CD4-positive, alpha-beta T cell treated with Interleukin-17A for 1 hour (primary cell): ENCODE results near the gene FASN.

Experiments used
- DNase-seq: peaks from one replicate; pipeline ENCODE4 v3.0.0-alpha.2; 2020

Gene FASN

GRCh38 chr17:82086941-82087906 lies 10.8 kb downstream of the FASN start:
- DNase-seq: no peak

- DNase-seq: no peak
Observed at GRCh38 chr17:82085931-82086764, 11.9 kb downstream of the FASN start.

GRCh38 chr17:82085031-82085861 lies 12.8 kb downstream of the FASN start:
- no peak for DNase-seq

- DNase-seq: no peak
Observed at GRCh38 chr17:82084373-82085030, 13.5 kb downstream of the FASN start.

- DNase-seq: no peak
Observed at GRCh38 chr17:82083533-82084359, 14.3 kb downstream of the FASN start.

- DNase-seq: no peak
Observed at GRCh38 chr17:82083009-82083408, 15.0 kb downstream of the FASN start.

GRCh38 chr17:82082456-82082855 lies 15.6 kb downstream of the FASN start:
- no peak for DNase-seq

- DNase-seq: no peak
Observed at GRCh38 chr17:82081966-82082365, 16.1 kb downstream of the FASN start.

- no peak for DNase-seq
Observed at GRCh38 chr17:82081546-82081945, 16.5 kb downstream of the FASN start.

- DNase-seq: no peak
Observed at GRCh38 chr17:82080789-82081464, 17.1 kb downstream of the FASN start.

- no peak for DNase-seq
Observed at GRCh38 chr17:82080048-82080788, 17.8 kb downstream of the FASN start.

GRCh38 chr17:82079001-82079677 lies 18.9 kb downstream of the FASN start:
- no peak for DNase-seq

GRCh38 chr17:82078433-82078832 lies 19.6 kb downstream of the FASN start:
- DNase-seq: no peak

GRCh38 chr17:82077617-82078358 lies 20.2 kb downstream of the FASN start:
- no peak for DNase-seq

- no peak for DNase-seq
Observed at GRCh38 chr17:82076785-82077591, 21.0 kb downstream of the FASN start.

- no peak for DNase-seq
Observed at GRCh38 chr17:82076018-82076784, 21.8 kb downstream of the FASN start.

- no peak for DNase-seq
Observed at GRCh38 chr17:82073446-82073845, 24.6 kb downstream of the FASN start.
